T-helper 2 cell treated with Interferon-gamma antibody and Interleukin-4, amounts not matched to agents 5 μg/mL and 100 μg/mL, for 36 hours (primary cell): ENCODE results near the gene ASAP2.

Experiments
- DNase-seq: peaks from one replicate; pipeline ENCODE4 v3.0.0; 2021; ENCODE audit warnings: low spot score
- H3K27ac Mint-ChIP-seq: one replicate; pipeline ENCODE4 v1.8.0; 2021; ENCODE audit warnings: mild to moderate bottlenecking, mixed read lengths
- H3K27me3 Mint-ChIP-seq: one replicate; pipeline ENCODE4 v1.8.0; 2021; ENCODE audit warnings: low read depth, mixed read lengths
- H3K36me3 Mint-ChIP-seq: one replicate; pipeline ENCODE4 v1.8.0; 2021; ENCODE audit warnings: low read depth, mixed read lengths
- H3K4me1 Mint-ChIP-seq: one replicate; pipeline ENCODE4 v1.8.0; 2021; ENCODE audit warnings: low read depth, mixed read lengths
- H3K4me3 Mint-ChIP-seq: one replicate; pipeline ENCODE4 v1.8.0; 2022; ENCODE audit warnings: mild to moderate bottlenecking, moderate library complexity, mixed read lengths
- H3K9me3 Mint-ChIP-seq: one replicate; pipeline ENCODE4 v1.8.0; 2021; ENCODE audit warnings: mixed read lengths

ASAP2 gene

GRCh38 chr2:9205963-9206948, at the start of gene ASAP2:
Gene ASAP2, plus strand, starts transcription at chr2:9206812. Its CDS starts 293 bp downstream, at chr2:9207105.
- DNase-seq = peak; percentile 62
- peaks cover 55% of the 10 kb centered on the region for H3K27me3 Mint-ChIP-seq
- peak within 1 kb of the TSS; percentile 72 for H3K4me3 Mint-ChIP-seq
- H3K4me1 Mint-ChIP-seq = peaks cover 7% of the 10 kb centered on the region
- H3K9me3 Mint-ChIP-seq = no peaks in the 10 kb centered on the region
- no peak within 1 kb of the TSS for H3K27ac Mint-ChIP-seq
- H3K36me3 Mint-ChIP-seq = peaks cover 1% of the 10 kb centered on the region

- no peaks in the 10 kb centered on the region for H3K9me3 Mint-ChIP-seq
- H3K27ac Mint-ChIP-seq = no peak overlapping the region
Measured at GRCh38 chr2:9158786-9159779, 47.5 kb upstream of the ASAP2 start.

GRCh38 chr2:9160732-9161131, 45.9 kb upstream of the ASAP2 start:
- Mint-ChIP-seq H3K36me3 (no peaks in the 10 kb centered on the region), H3K9me3 (no peaks in the 10 kb centered on the region), H3K27ac (no peak overlapping the region), H3K27me3 (peaks cover 2% of the 10 kb centered on the region), H3K4me3 (no peak overlapping the region), H3K4me1 (no peaks in the 10 kb centered on the region)
- DNase-seq = no peak

More at GRCh38 chr2:9158786-9159779, 47.5 kb upstream of the ASAP2 start:
- no peak overlapping the region for H3K4me3 Mint-ChIP-seq
- DNase-seq = no peak
- H3K4me1 Mint-ChIP-seq = no peaks in the 10 kb centered on the region
- peaks cover 9% of the 10 kb centered on the region for H3K27me3 Mint-ChIP-seq
- no peaks in the 10 kb centered on the region for H3K36me3 Mint-ChIP-seq

- DNase-seq = no peak
- Mint-ChIP-seq H3K27ac (no peak overlapping the region), H3K4me3 (no peak overlapping the region), H3K27me3 (peaks cover 2% of the 10 kb centered on the region), H3K36me3 (no peaks in the 10 kb centered on the region), H3K9me3 (no peaks in the 10 kb centered on the region), H3K4me1 (no peaks in the 10 kb centered on the region)
Measured at GRCh38 chr2:9162841-9163240, 43.8 kb upstream of the ASAP2 start.

GRCh38 chr2:9163306-9164111, 43.1 kb upstream of the ASAP2 start:
- peaks cover 2% of the 10 kb centered on the region for H3K27me3 Mint-ChIP-seq
- no peaks in the 10 kb centered on the region for H3K9me3 Mint-ChIP-seq
- H3K4me3 Mint-ChIP-seq = no peak overlapping the region
- no peak overlapping the region for H3K27ac Mint-ChIP-seq
- no peak for DNase-seq
- H3K36me3 Mint-ChIP-seq = no peaks in the 10 kb centered on the region
- H3K4me1 Mint-ChIP-seq = no peaks in the 10 kb centered on the region

- Mint-ChIP-seq H3K9me3 (no peaks in the 10 kb centered on the region), H3K27me3 (peaks cover 6% of the 10 kb centered on the region), H3K4me3 (no peak overlapping the region), H3K36me3 (no peaks in the 10 kb centered on the region), H3K4me1 (no peaks in the 10 kb centered on the region), H3K27ac (no peak overlapping the region)
- no peak for DNase-seq
Measured at GRCh38 chr2:9164112-9164608, 42.5 kb upstream of the ASAP2 start.

- Mint-ChIP-seq H3K4me1 (no peaks in the 10 kb centered on the region), H3K27me3 (peaks cover 11% of the 10 kb centered on the region), H3K36me3 (no peaks in the 10 kb centered on the region), H3K9me3 (no peaks in the 10 kb centered on the region), H3K27ac (no peak overlapping the region), H3K4me3 (no peak overlapping the region)
- DNase-seq = no peak
Measured at GRCh38 chr2:9165625-9166024, 41.0 kb upstream of the ASAP2 start.

- Mint-ChIP-seq H3K4me3 (no peak overlapping the region), H3K9me3 (no peaks in the 10 kb centered on the region), H3K36me3 (no peaks in the 10 kb centered on the region), H3K27ac (no peak overlapping the region), H3K27me3 (peaks cover 16% of the 10 kb centered on the region), H3K4me1 (no peaks in the 10 kb centered on the region)
- DNase-seq = no peak
Measured at GRCh38 chr2:9166579-9167377, 39.8 kb upstream of the ASAP2 start.

GRCh38 chr2:9167718-9168657, 38.6 kb upstream of the ASAP2 start:
- no peak overlapping the region for H3K4me3 Mint-ChIP-seq
- no peaks in the 10 kb centered on the region for H3K4me1 Mint-ChIP-seq
- DNase-seq = no peak
- H3K27ac Mint-ChIP-seq = no peak overlapping the region
- no peaks in the 10 kb centered on the region for H3K36me3 Mint-ChIP-seq
- no peaks in the 10 kb centered on the region for H3K9me3 Mint-ChIP-seq
- H3K27me3 Mint-ChIP-seq = peaks cover 21% of the 10 kb centered on the region

GRCh38 chr2:9168821-9169221, 37.8 kb upstream of the ASAP2 start:
- H3K36me3 Mint-ChIP-seq = no peaks in the 10 kb centered on the region
- H3K27me3 Mint-ChIP-seq = peaks cover 21% of the 10 kb centered on the region
- H3K27ac Mint-ChIP-seq = no peak overlapping the region
- no peaks in the 10 kb centered on the region for H3K9me3 Mint-ChIP-seq
- no peak for DNase-seq
- H3K4me3 Mint-ChIP-seq = no peak overlapping the region
- H3K4me1 Mint-ChIP-seq = no peaks in the 10 kb centered on the region

- Mint-ChIP-seq H3K36me3 (no peaks in the 10 kb centered on the region), H3K27ac (no peak overlapping the region), H3K4me1 (no peaks in the 10 kb centered on the region), H3K4me3 (no peak overlapping the region), H3K27me3 (peaks cover 21% of the 10 kb centered on the region), H3K9me3 (no peaks in the 10 kb centered on the region)
- DNase-seq = no peak
Measured at GRCh38 chr2:9169349-9170107, 37.1 kb upstream of the ASAP2 start.
